ENCODE data around the gene RBM10.

Gene RBM10

GRCh38 chrX:47198026-47198686 lies 53.1 kb downstream of the RBM10 start:
- no peak for DNase-seq

GRCh38 chrX:47198687-47199080 lies 53.7 kb downstream of the RBM10 start:
- DNase-seq, result no peak

GRCh38 chrX:47199286-47199685 lies 54.3 kb downstream of the RBM10 start:
- no peak for DNase-seq

- no peak for DNase-seq
Measured at GRCh38 chrX:47200385-47201150, 55.5 kb downstream of the RBM10 start.

- DNase-seq, result no peak
Measured at GRCh38 chrX:47201345-47201944, 56.4 kb downstream of the RBM10 start.

GRCh38 chrX:47202316-47202715 lies 57.3 kb downstream of the RBM10 start:
- no peak for DNase-seq

- no peak for DNase-seq
Measured at GRCh38 chrX:47202877-47203276, 57.9 kb downstream of the RBM10 start.

GRCh38 chrX:47204970-47205369 lies 59.9 kb downstream of the RBM10 start:
- no peak for DNase-seq

GRCh38 chrX:47206316-47206715 lies 61.3 kb downstream of the RBM10 start:
- no peak for DNase-seq

GRCh38 chrX:47208108-47208507 lies 63.1 kb downstream of the RBM10 start:
- DNase-seq, result no peak

- DNase-seq, result no peak
Measured at GRCh38 chrX:47209508-47210238, 64.7 kb downstream of the RBM10 start.

GRCh38 chrX:47210661-47211425 lies 65.8 kb downstream of the RBM10 start:
- DNase-seq, result no peak

- DNase-seq, result no peak
Measured at GRCh38 chrX:47212381-47213293, 67.6 kb downstream of the RBM10 start.

GRCh38 chrX:47214435-47215077 lies 69.5 kb downstream of the RBM10 start:
- no peak for DNase-seq

- no peak for DNase-seq
Measured at GRCh38 chrX:47215291-47215900, 70.4 kb downstream of the RBM10 start.

GRCh38 chrX:47216393-47216925 lies 71.4 kb downstream of the RBM10 start:
- no peak for DNase-seq

GRCh38 chrX:47217121-47217851 lies 72.3 kb downstream of the RBM10 start:
- DNase-seq, result no peak

GRCh38 chrX:47217852-47218279 lies 72.8 kb downstream of the RBM10 start:
- DNase-seq, result peak; percentile 90

- DNase-seq, result peak; percentile 34
Measured at GRCh38 chrX:47218280-47218919, 73.4 kb downstream of the RBM10 start, which contains the start of gene CDK16. Gene CDK16, plus strand, starts transcription at chrX:47218681. Its CDS starts 4,877 bp downstream, at chrX:47223558.

Measured in GF-D8 (cell line).